Endothelial cell (in vitro differentiated cells): Measurements from ENCODE around the gene BHLHE41. TPM values are rescaled to one million over a fixed set of nuclear protein-coding genes. Genes with fewer than 3 reads are reported as not detected.
A peak's percentile ranks its signal among the peaks of the same experiment; 100 is the strongest.

Experiments
- DNase-seq: peaks from one replicate; pipeline ENCODE4 v3.0.0; 2021; ENCODE audit warnings: low spot score
- H3K27ac Mint-ChIP-seq: one replicate; pipeline ENCODE4 v1.8.0; 2021; ENCODE audit warnings: mixed read lengths, inconsistent platforms; ENCODE audit not compliant: unreplicated experiment
- H3K27me3 Mint-ChIP-seq: one replicate; pipeline ENCODE4 v1.8.0; 2021; ENCODE audit warnings: mild to moderate bottlenecking, moderate library complexity, mixed read lengths, inconsistent platforms; ENCODE audit not compliant: unreplicated experiment
- H3K36me3 Mint-ChIP-seq: one replicate; pipeline ENCODE4 v1.8.0; 2021; ENCODE audit warnings: mild to moderate bottlenecking, low read depth, mixed read lengths, inconsistent platforms; ENCODE audit not compliant: unreplicated experiment
- H3K4me1 Mint-ChIP-seq: one replicate; pipeline ENCODE4 v1.8.0; 2021; ENCODE audit warnings: mild to moderate bottlenecking, mixed read lengths, inconsistent platforms; ENCODE audit not compliant: unreplicated experiment
- H3K4me3 Mint-ChIP-seq: one replicate; pipeline ENCODE4 v1.8.0; 2021; ENCODE audit warnings: mild to moderate bottlenecking, mixed read lengths, inconsistent platforms; ENCODE audit not compliant: unreplicated experiment
- H3K9me3 Mint-ChIP-seq: one replicate; pipeline ENCODE4 v1.8.0; 2021; ENCODE audit warnings: mixed read lengths, inconsistent platforms; ENCODE audit not compliant: unreplicated experiment
- CTCF ChIP-seq: fragments of 200-600 bp; sonication (generic); IDR thresholded peaks from one replicate; pipeline ENCODE4 v1.5.0; 2021; ENCODE audit warnings: antibody characterized with exemption; ENCODE audit not compliant: unreplicated experiment
- total RNA-seq: library from RNA; stranded (reverse); fragmentation: NEBNext Ultra II Directional; extraction: Animal tissue kit (Norgen Biotek cat#: 25700); gene quantifications from one replicate; pipeline ENCODE4 v1.2.1, GENCODE V29; 2021; ENCODE audit not compliant: unreplicated experiment

The BHLHE41 gene
- total RNA-seq, 1 donor from 2014 or later: 4.0 TPM

- Mint-ChIP-seq H3K36me3 (no peaks in the 10 kb centered on the region), H3K4me3 (peak overlapping the region; percentile 52), H3K9me3 (no peaks in the 10 kb centered on the region), H3K27me3 (peaks cover 11% of the 10 kb centered on the region), H3K27ac (peak overlapping the region; percentile 24), H3K4me1 (peaks cover 23% of the 10 kb centered on the region)
- DNase-seq: no peak
- no peak for TF ChIP-seq CTCF
These were observed 3.3 kb downstream of the BHLHE41 start for GRCh38 chr12:26121323-26122060.

GRCh38 chr12:26120561-26121274 is 4.1 kb downstream of the BHLHE41 start:
- Mint-ChIP-seq H3K4me3 (no peak overlapping the region), H3K9me3 (no peaks in the 10 kb centered on the region), H3K27me3 (peaks cover 11% of the 10 kb centered on the region), H3K4me1 (peaks cover 25% of the 10 kb centered on the region), H3K27ac (no peak overlapping the region), H3K36me3 (no peaks in the 10 kb centered on the region)
- no peak for TF ChIP-seq CTCF
- no peak for DNase-seq

GRCh38 chr12:26119391-26119989 is 5.3 kb downstream of the BHLHE41 start:
- no peak for TF ChIP-seq CTCF
- H3K4me3 Mint-ChIP-seq: no peak overlapping the region
- H3K27me3 Mint-ChIP-seq: peaks cover 5% of the 10 kb centered on the region
- no peaks in the 10 kb centered on the region for H3K9me3 Mint-ChIP-seq
- no peak overlapping the region for H3K27ac Mint-ChIP-seq
- H3K4me1 Mint-ChIP-seq: peaks cover 26% of the 10 kb centered on the region
- no peaks in the 10 kb centered on the region for H3K36me3 Mint-ChIP-seq
- DNase-seq: no peak

- Mint-ChIP-seq H3K27me3 (peaks cover 6% of the 10 kb centered on the region), H3K9me3 (no peaks in the 10 kb centered on the region), H3K4me3 (no peak overlapping the region), H3K4me1 (peaks cover 24% of the 10 kb centered on the region), H3K36me3 (no peaks in the 10 kb centered on the region), H3K27ac (no peak overlapping the region)
- no peak for TF ChIP-seq CTCF
- no peak for DNase-seq
These were observed 6.5 kb downstream of the BHLHE41 start for GRCh38 chr12:26118308-26118707.
